HEK293 (cell line): ENCODE data around the gene CYP26A1.

Experiments
- CTCF ChIA-PET: fragments of 350-600 bp; formaldehyde crosslinking; extraction: SDS; loops from one replicate; lab custom pipeline; 2021; ENCODE audit warnings: antibody characterized with exemption; lab: Yijun Ruan, JAX
- POLR2A ChIA-PET: fragments of 300-600 bp; formaldehyde crosslinking; extraction: SDS; loops from one replicate; lab custom pipeline; 2020; ENCODE audit warnings: antibody characterized with exemption, inconsistent platforms; lab: Yijun Ruan, JAX
- H3K27ac ChIP-seq: fragments of 200-500 bp; sonication (Bioruptor generic); 2 replicates; pipeline ENCODE4 v1.5.1; 2014; ENCODE audit warnings: low read depth, low read length, control low read depth, inconsistent platforms; ENCODE audit errors: extremely low read depth
- H3K36me3 ChIP-seq, 2 experiments: fragments of 200-500 bp in 1 of 2; sonication (Bioruptor generic) in 1 of 2; 1 replicate in 1 of 2; 2 replicates in 1 of 2; pipeline ENCODE4 v1.5.1; 2014 to 2017; ENCODE audit warnings: inconsistent platforms in 2 of 2, low read length in 2 of 2; ENCODE audit not compliant: control insufficient read depth in 2 of 2, insufficient read depth in 1 of 2
- H3K4me1 ChIP-seq: fragments of 200-500 bp; sonication (Bioruptor generic); 2 replicates; pipeline ENCODE4 v1.5.1; 2014; ENCODE audit warnings: mild to moderate bottlenecking, low read length, inconsistent platforms; ENCODE audit not compliant: control insufficient read depth, insufficient read depth
- H3K4me3 ChIP-seq: 2 replicates; pipeline ENCODE4 v1.5.1; 2011; ENCODE audit warnings: low read depth, mild to moderate bottlenecking, control low read depth, low read length, moderate library complexity
- H3K9me3 ChIP-seq: fragments of 200-500 bp; sonication (Bioruptor generic); 2 replicates; pipeline ENCODE4 v1.5.1; 2014; ENCODE audit warnings: low read depth, low read length, inconsistent platforms; ENCODE audit not compliant: control insufficient read depth, insufficient read depth
- SCRT2 ChIP-seq: fragments of 450-650 bp; formaldehyde crosslinking; IDR thresholded peaks from 2 replicates; pipeline ENCODE4 v1.5.1; 2016; ENCODE audit warnings: missing biosample characterization, missing genetic modification characterization
- SETDB1 ChIP-seq: IDR thresholded peaks from one replicate; pipeline ENCODE4 v1.6.1; 2017; ENCODE audit warnings: mild to moderate bottlenecking, low read length, moderate library complexity, mixed read lengths; ENCODE audit not compliant: insufficient read length
- ZBTB1 ChIP-seq: fragments of 450-650 bp; formaldehyde crosslinking; IDR thresholded peaks from 2 replicates; pipeline ENCODE4 v1.5.1; 2016; ENCODE audit warnings: missing biosample characterization, missing genetic modification characterization
- ZFHX2 ChIP-seq: fragments of 450-650 bp; formaldehyde crosslinking; conservative IDR thresholded peaks from 2 replicates; pipeline ENCODE4 v1.5.1; 2016; ENCODE audit warnings: missing biosample characterization, missing genetic modification characterization
- ZNF24 ChIP-seq: fragments of 450-650 bp; formaldehyde crosslinking; IDR thresholded peaks from 2 replicates; pipeline ENCODE4 v1.5.1; 2016; ENCODE audit warnings: missing biosample characterization, missing genetic modification characterization
- ZNF529 ChIP-seq: fragments of 450-650 bp; formaldehyde crosslinking; IDR thresholded peaks from 2 replicates; pipeline ENCODE4 v1.5.1; 2017; ENCODE audit warnings: missing genetic modification characterization, missing biosample characterization; ENCODE audit not compliant: insufficient replicate concordance
- ZNF530 ChIP-seq: fragments of 450-650 bp; formaldehyde crosslinking; IDR thresholded peaks from 2 replicates; pipeline ENCODE4 v1.5.1; 2016; ENCODE audit warnings: low read depth, missing biosample characterization, missing genetic modification characterization
- ZNF555 ChIP-seq: fragments of 450-650 bp; formaldehyde crosslinking; conservative IDR thresholded peaks from 2 replicates; pipeline ENCODE4 v1.5.1; 2017; ENCODE audit warnings: missing biosample characterization, mild to moderate bottlenecking, missing genetic modification characterization, inconsistent platforms
- ZNF558 ChIP-seq: fragments of 450-650 bp; formaldehyde crosslinking; IDR thresholded peaks from 2 replicates; pipeline ENCODE4 v1.5.1; 2016; ENCODE audit warnings: missing biosample characterization, missing genetic modification characterization
- ZNF610 ChIP-seq: fragments of 450-650 bp; formaldehyde crosslinking; IDR thresholded peaks from 2 replicates; pipeline ENCODE4 v1.5.1; 2016; ENCODE audit warnings: missing biosample characterization, missing genetic modification characterization, borderline replicate concordance
- ZNF626 ChIP-seq: fragments of 450-650 bp; sonication (Bioruptor Pico); formaldehyde crosslinking; IDR thresholded peaks from 2 replicates; pipeline ENCODE4 v1.5.1; 2018; ENCODE audit warnings: missing biosample characterization, missing genetic modification characterization, inconsistent platforms
- ZNF670 ChIP-seq: fragments of 450-650 bp; formaldehyde crosslinking; IDR thresholded peaks from 2 replicates; pipeline ENCODE4 v1.5.1; 2016; ENCODE audit warnings: missing biosample characterization, missing genetic modification characterization, low read depth
- ZSCAN16 ChIP-seq: fragments of 450-650 bp; formaldehyde crosslinking; IDR thresholded peaks from 2 replicates; pipeline ENCODE4 v1.5.1; 2016; ENCODE audit warnings: missing biosample characterization, missing genetic modification characterization
- TF ChIP-seq, protein P1 (sequence below): fragments of 450-650 bp; formaldehyde crosslinking; IDR thresholded peaks from 2 replicates; pipeline ENCODE4 v1.5.1; 2016; ENCODE audit warnings: missing biosample characterization, missing genetic modification characterization, low read depth
- TF ChIP-seq, protein P2 (sequence below): fragments of 450-650 bp; formaldehyde crosslinking; IDR thresholded peaks from 2 replicates; pipeline ENCODE4 v1.5.1; 2016; ENCODE audit warnings: missing biosample characterization, missing genetic modification characterization
- TF ChIP-seq, protein P3 (sequence below): fragments of 450-650 bp; formaldehyde crosslinking; IDR thresholded peaks from 2 replicates; pipeline ENCODE4 v1.5.1; 2016; ENCODE audit warnings: missing biosample characterization, missing genetic modification characterization
- TF ChIP-seq, protein P4 (sequence below): fragments of 450-650 bp; formaldehyde crosslinking; IDR thresholded peaks from 2 replicates; pipeline ENCODE4 v1.5.1; 2016; ENCODE audit warnings: missing biosample characterization, missing genetic modification characterization

Gene CYP26A1

DNA sequence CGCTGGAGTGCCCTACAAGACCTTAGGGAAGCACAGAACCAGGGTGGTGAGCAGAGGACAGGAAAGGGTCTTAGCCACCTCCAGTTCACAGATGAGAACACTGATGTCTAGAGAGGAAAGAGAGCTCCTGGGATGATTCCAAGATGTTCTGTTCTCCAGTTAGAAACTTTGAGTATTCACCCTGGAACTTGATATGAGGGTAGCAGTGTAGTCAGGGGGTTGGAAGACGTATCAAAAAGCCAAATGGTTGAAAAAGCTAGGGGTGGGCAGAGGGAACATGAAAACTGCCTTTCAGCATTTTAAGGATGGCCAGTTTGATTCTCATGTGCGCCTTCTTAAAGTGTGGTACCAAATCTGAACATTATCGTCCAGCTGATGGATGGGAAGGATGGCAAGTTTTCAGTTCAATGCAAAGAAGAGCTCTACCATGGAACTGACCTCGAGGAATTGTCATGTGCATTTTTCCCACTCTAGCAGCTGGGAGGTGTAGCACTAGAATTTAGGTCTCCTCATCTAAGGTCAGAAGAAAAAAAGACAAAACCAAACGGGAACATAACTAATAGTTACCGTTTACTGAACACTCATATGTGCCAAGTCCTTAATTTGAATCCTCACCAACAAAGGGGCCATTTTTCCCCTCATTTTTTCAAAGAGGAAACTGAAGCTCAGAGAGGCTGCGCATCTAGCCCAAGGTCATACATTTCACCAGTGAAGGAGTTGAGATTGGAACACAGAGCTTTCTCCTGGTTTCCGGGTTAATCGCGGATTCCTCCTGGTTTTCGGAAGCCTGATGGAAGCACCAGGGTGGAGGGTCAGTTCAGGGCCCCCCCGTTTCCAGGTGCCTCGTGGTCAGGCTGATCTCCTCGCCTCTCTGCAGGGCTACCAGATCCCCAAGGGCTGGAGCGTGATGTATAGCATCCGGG lies 6.0 kb upstream of the CYP26A1 start:
- Histone ChIP-seq H3K4me3 (no peak overlapping the region), H3K9me3 (no peaks in the 10 kb centered on the region), H3K36me3 (peaks cover 0 to 3% of the 10 kb centered on the region in 2 experiments; a peak in 1 of 3 replicates), H3K27ac (no peak overlapping the region), H3K4me1 (no peaks in the 10 kb centered on the region)
- ChIA-PET POLR2A (no interaction called here), CTCF (interaction anchor here (0.6 to 1.7 kb wide), 9 partner anchors 8 to 309 kb away, joined by 3 to 10 read pairs (median 4); no protein-coding TSS in a partner anchor)
- TF ChIP-seq SCRT2 (tag by site-specific recombination) (no peak), ZNF24 (tag by site-specific recombination) (no peak), ZSCAN16 (no peak), ZNF610 (tag by site-specific recombination) (no peak), ZNF626 (tag by site-specific recombination) (no peak), ZNF530 (no peak), ZNF558 (tag by site-specific recombination) (no peak), ZBTB1 (tag by site-specific recombination) (no peak), SETDB1 (no peak)
- TF ChIP-seq, protein P1, sequence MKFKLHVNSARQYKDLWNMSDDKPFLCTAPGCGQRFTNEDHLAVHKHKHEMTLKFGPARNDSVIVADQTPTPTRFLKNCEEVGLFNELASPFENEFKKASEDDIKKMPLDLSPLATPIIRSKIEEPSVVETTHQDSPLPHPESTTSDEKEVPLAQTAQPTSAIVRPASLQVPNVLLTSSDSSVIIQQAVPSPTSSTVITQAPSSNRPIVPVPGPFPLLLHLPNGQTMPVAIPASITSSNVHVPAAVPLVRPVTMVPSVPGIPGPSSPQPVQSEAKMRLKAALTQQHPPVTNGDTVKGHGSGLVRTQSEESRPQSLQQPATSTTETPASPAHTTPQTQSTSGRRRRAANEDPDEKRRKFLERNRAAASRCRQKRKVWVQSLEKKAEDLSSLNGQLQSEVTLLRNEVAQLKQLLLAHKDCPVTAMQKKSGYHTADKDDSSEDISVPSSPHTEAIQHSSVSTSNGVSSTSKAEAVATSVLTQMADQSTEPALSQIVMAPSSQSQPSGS, result no peak
- TF ChIP-seq, protein P2, sequence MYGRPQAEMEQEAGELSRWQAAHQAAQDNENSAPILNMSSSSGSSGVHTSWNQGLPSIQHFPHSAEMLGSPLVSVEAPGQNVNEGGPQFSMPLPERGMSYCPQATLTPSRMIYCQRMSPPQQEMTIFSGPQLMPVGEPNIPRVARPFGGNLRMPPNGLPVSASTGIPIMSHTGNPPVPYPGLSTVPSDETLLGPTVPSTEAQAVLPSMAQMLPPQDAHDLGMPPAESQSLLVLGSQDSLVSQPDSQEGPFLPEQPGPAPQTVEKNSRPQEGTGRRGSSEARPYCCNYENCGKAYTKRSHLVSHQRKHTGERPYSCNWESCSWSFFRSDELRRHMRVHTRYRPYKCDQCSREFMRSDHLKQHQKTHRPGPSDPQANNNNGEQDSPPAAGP, result no peak
- TF ChIP-seq, protein P3, sequence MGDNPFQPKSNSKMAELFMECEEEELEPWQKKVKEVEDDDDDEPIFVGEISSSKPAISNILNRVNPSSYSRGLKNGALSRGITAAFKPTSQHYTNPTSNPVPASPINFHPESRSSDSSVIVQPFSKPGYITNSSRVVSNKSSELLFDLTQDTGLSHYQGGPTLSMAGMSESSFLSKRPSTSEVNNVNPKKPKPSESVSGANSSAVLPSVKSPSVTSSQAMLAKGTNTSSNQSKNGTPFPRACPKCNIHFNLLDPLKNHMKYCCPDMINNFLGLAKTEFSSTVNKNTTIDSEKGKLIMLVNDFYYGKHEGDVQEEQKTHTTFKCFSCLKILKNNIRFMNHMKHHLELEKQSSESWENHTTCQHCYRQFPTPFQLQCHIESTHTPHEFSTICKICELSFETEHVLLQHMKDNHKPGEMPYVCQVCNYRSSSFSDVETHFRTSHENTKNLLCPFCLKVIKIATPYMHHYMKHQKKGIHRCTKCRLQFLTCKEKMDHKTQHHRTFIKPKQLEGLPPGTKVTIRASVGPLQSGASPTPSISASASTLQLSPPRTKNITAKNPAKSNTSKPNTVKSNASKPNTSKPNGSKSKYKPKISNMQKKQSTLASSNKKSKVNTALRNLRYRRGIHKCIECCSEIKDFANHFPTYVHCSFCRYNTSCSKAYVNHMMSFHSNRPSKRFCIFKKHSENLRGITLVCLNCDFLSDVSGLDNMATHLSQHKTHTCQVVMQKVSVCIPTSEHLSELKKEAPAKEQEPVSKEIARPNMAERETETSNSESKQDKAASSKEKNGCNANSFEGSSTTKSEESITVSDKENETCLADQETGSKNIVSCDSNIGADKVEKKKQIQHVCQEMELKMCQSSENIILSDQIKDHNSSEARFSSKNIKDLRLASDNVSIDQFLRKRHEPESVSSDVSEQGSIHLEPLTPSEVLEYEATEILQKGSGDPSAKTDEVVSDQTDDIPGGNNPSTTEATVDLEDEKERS (tag by site-specific recombination), result no peak

DNA sequence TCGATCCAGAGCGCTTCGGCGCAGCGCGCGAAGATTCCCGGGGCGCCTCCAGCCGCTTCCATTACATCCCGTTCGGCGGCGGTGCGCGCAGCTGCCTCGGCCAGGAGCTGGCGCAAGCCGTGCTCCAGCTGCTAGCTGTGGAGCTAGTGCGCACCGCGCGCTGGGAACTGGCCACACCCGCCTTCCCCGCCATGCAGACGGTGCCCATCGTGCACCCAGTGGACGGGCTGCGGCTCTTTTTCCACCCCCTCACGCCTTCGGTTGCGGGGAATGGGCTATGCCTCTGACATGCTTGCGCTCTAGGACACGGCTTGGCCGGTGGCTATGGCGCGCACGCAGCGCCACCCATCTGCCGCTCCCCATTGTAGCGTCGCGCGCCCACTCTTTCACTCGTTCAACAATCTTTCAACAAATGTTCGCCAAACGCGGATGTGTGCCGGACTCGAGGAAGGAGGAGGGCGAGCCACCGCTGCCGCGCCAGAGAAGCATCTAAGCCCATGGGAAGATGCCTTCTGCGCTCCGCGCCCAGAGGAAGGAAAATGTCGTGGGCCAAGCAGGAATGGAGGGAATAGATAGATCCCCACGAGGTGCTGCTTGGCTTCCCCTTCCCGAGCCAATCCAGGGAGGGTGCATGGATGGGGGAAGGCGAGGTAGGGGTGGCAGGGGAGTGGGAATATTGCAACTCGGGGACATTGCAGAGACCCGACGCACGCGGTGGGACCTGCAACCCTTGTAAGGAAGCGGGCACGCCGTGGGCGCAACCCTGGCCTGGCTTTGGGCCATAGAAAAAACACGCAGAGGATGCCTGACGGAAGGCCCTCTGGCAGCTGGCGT lies 5.1 kb upstream of the CYP26A1 start:
- TF ChIP-seq ZNF670, result no peak
- no peak for TF ChIP-seq ZNF558 (tag by site-specific recombination)
- no peak for TF ChIP-seq ZFHX2 (tag by site-specific recombination)
- no peak for TF ChIP-seq ZNF555 (tag by site-specific recombination)
- TF ChIP-seq, protein P4, sequence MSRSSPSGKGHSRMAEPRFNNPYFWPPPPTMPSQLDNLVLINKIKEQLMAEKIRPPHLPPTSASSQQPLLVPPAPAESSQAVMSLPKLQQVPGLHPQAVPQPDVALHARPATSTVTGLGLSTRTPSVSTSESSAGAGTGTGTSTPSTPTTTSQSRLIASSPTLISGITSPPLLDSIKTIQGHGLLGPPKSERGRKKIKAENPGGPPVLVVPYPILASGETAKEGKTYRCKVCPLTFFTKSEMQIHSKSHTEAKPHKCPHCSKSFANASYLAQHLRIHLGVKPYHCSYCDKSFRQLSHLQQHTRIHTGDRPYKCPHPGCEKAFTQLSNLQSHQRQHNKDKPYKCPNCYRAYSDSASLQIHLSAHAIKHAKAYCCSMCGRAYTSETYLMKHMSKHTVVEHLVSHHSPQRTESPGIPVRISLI (tag by site-specific recombination), result no peak
- TF ChIP-seq ZNF529 (tag by site-specific recombination), result no peak
- CTCF ChIA-PET, result interaction anchor here (0.6 to 1.7 kb wide), 9 partner anchors 9 to 412 kb away, joined by 3 to 10 read pairs (median 4); no protein-coding TSS in a partner anchor

More for the DNA sequence above, 5.1 kb upstream of the CYP26A1 start:
- H3K27ac ChIP-seq, result no peak overlapping the region
- H3K9me3 ChIP-seq, result no peaks in the 10 kb centered on the region
- POLR2A ChIA-PET, result no interaction called here
- H3K4me3 ChIP-seq, result no peak overlapping the region
- H3K4me1 ChIP-seq, result no peaks in the 10 kb centered on the region
- peaks cover 0 to 3% of the 10 kb centered on the region in 2 experiments; a peak in 1 of 3 replicates for H3K36me3 ChIP-seq
